ENCODE results near the gene DVL3.

GRCh38 chr3:184222521-184222920, 67.3 kb downstream of the DVL3 start:
- TF ChIP-seq, protein P1, sequence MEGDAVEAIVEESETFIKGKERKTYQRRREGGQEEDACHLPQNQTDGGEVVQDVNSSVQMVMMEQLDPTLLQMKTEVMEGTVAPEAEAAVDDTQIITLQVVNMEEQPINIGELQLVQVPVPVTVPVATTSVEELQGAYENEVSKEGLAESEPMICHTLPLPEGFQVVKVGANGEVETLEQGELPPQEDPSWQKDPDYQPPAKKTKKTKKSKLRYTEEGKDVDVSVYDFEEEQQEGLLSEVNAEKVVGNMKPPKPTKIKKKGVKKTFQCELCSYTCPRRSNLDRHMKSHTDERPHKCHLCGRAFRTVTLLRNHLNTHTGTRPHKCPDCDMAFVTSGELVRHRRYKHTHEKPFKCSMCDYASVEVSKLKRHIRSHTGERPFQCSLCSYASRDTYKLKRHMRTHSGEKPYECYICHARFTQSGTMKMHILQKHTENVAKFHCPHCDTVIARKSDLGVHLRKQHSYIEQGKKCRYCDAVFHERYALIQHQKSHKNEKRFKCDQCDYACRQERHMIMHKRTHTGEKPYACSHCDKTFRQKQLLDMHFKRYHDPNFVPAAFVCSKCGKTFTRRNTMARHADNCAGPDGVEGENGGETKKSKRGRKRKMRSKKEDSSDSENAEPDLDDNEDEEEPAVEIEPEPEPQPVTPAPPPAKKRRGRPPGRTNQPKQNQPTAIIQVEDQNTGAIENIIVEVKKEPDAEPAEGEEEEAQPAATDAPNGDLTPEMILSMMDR (conservative IDR thresholded peaks at IDR 0.05; ENCODE audit: low read length) = no peak
- TF ChIP-seq EZH2phosphoT487 (IDR thresholded peaks at IDR 0.05; ENCODE audit: borderline replicate concordance, low read depth, low read length) = no peak

Measured in OCI-LY7 (cell line).